Measurements from ENCODE around the gene TOMM5. TPM values are rescaled to one million over a fixed set of nuclear protein-coding genes. Genes with fewer than 3 reads are reported as not detected.
A peak's percentile ranks its signal among the peaks of the same experiment; 100 is the strongest.

The TOMM5 gene
- 265 and 292 TPM in 2 replicates for total RNA-seq (2014; rRNA removed; shearing (Covaris generic))

DNA sequence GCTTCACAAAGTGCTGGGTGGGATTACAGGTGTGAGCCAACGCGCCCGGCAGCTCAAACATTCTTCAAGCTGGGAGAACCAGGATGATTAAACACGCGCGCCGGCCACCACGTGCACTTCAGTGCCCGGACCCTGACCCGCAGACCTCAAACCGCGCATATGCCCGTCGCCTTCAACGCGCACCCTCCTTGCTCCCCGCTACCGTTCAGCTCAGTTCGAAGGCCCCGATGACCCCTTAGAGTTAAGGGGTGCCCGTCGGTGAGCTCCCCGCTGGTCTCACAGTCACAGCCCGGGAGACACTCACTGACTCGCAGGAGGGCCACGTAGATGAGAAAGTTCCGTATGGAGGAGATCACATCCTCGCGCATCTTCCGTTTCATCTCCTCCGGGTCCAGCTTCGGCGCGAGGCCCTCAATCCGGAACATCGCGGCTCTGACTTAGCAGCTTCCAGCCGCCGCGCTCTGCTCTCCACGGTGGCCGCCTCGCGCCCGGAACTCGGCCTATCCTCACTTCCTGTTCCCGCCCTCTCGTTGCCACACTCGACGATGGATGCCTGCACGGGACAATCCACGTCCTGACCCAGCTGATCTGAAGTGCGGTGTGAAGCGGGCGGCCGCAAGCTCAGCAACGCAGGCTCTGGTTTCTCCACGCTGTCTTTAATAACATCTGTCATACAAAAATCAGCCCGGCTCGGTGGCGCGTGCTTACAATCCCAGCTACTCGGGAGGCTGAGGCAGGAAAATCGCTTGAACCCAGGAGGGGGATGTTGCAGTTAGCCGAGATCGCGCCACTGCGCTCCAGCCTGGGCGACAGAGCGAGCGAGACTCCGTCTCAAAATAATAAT, at the start of gene TOMM5:
Gene TOMM5, minus strand, starts transcription at position 490 of the 844 bp plus-strand sequence. Its CDS starts 65 bp downstream, at position 425.
- DNase-seq (ENCODE audit: low read depth): peak; percentile 91

GRCh38 chr9:37641331-37641730, 48.9 kb upstream of the TOMM5 start:
- no peak for DNase-seq (ENCODE audit: low read depth)

GRCh38 chr9:37640246-37640645, 47.8 kb upstream of the TOMM5 start:
- DNase-seq (ENCODE audit: low read depth): no peak

DNA sequence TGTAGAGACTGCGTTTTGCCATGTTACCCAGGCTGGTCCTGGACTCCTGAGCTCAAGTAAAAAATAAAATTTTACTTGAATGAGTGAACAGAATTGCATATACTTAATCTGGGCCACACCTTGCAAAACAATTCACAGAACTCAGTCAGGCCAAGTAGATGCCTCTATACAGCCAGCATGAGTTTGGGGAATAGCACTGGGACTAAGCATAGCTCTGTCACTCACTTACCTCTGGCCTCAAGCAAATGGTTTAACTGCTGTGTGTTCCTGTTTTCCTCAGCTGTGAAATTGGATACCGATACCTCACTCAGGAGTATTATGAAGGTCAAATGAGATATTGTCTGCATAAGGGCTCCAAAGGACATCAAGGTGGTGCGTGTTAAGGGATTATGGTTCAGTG, 47.4 kb upstream of the TOMM5 start:
- DNase-seq (ENCODE audit: low read depth): no peak

GRCh38 chr9:37639109-37639762, 46.8 kb upstream of the TOMM5 start:
- peak; percentile 25 for DNase-seq (ENCODE audit: low read depth)

DNA sequence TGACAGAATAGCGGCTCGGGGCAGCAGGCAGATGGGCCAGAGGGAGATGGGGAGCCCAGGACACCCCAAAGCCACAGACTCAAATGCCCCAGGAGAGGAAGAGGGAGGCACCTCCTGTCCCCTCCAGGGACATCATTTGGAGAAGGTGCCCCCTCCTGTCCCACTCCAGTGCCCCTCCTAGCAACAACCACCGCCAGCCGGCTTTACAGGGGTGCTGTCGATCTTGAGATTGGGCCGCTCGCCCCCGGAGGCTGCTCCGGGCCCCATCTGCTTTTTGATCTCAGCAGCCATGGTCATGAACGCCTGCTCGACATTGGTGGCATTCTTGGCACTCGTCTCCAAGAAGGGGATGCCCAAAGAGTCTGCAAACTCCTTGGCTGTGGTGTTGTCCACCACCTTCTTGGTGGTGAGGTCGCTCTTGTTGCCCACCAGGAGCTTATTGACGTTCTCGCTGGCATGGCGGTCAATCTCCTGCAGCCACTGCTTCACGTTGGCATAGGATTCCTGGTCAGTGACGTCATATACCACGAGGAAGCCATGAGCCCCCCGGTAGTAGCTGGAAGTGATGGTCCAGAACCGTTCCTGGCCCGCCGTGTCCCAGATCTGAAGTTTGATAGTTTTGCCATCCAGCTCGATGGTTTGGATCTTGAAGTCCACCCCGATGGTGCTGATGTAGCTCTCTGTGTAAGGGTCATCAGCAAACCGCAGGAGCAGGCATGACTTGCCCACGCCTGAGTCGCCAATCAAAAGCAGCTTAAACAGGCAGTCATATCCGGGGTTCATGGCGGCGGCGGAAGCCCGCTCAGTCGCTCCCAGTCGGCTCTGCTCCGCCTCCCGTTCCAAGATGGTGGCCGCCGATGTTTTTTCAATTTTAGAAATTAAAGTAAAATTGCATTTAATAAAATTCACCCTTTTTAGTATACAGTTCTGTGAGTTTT, 44.4 kb upstream of the TOMM5 start:
- no peak for DNase-seq (ENCODE audit: low read depth)

DNA sequence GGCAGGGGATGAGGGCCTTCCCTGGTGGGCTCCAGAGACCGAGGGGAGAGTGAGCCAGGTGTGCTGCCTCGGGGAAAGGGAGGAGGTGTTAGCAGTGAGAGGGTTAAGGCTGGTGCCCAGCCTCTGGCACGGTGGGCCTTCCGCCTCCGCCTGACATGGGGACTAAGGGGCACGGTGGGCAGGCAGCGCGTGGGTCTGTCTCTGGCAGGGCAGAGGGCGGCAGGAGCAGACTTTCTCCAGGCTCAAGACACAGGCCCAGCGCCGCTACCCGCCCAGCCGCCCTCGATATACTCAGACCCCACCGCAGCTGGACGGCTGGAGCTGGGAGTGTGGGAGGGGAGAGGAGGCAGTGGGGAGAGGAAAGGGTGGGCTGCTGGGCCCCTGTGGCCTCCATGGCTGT, 43.4 kb upstream of the TOMM5 start:
- no peak for DNase-seq (ENCODE audit: low read depth)

- DNase-seq (ENCODE audit: low read depth): peak; percentile 16
Observed at GRCh38 chr9:37632479-37632878, 40.1 kb upstream of the TOMM5 start.

DNA sequence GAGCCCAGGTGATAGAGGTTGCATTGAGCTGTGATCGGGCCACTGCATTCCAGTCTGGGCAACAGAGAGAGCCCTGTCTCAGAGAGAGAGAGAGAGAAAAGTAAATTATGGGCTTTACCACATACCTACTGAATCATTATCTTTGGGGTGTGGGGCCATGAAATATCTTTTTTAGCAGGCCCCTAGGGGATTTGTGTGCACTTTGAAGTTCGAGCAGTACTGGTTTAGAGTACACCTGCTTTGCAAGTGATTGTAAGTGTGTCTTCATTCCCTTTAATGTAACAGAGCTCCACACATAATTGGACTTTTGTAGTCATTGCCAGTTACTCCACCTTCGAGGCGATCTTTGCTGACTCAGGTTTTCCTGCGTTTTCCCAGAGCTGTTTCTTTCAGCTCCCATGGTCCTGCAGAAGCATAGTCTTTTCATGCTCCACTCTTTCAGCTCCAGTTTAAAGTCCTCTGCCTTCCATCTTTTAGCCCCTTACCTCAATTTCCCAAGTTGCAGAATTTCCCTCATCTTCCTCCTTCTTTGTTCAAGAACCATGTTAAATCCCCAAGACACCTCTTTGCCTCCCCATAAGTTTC, 34.4 kb upstream of the TOMM5 start:
- no peak for DNase-seq (ENCODE audit: low read depth)

DNA sequence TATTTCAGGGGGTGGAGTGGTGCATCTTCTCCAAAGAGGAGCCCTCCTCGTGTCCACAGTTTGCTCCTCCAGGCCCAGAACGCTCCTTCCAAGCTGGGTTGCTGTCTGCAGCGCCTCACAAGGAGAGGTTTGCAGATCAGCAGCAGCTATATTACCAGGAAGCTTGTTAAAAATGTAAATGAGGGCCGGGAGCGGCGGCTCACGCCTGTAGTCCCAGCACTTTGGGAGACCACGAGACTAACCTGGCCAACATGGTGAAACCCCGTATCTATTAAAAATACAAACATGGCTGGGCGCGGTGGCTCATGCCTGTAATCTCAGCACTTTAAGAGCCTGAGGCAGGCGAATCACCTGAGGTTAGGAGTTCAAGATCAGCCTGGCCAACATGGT, 33.4 kb upstream of the TOMM5 start:
- DNase-seq (ENCODE audit: low read depth): no peak

DNA sequence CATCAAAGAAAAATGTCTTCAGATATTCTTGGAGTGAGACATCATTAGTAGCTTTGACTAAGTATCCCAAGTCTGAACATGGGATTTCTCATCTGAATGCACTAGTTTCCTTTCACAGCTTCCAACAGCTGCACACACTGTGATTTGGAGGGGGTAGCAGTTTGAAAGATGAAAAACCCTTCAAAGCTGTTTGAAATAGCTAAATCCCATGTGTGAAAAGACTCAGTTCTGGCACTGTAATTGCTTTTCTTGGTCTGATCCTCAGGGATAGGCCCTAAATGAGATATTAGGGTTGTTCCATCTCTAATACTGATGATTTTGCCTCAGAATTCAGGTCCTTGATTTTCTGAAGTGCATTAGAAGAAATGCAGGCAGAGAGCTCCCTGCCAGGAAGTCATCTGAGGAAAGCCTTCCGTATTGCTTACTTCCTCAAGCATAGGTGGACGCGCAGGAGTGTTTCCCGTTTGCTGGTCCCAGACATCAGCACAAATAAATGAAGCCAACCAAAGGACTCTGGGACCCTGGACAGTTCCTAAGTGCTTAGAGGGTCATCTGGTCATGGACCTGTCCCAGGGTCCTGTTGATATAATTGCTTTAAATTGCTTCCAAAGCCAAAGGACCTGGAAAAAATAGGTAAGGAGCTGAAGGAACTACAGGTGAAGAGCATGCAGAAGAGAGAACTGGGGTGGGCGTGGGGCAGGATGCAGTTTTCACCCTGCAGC, 32.8 kb upstream of the TOMM5 start:
- no peak for DNase-seq (ENCODE audit: low read depth)

- DNase-seq (ENCODE audit: low read depth): no peak
Observed at GRCh38 chr9:37624073-37624472, 31.7 kb upstream of the TOMM5 start.

DNA sequence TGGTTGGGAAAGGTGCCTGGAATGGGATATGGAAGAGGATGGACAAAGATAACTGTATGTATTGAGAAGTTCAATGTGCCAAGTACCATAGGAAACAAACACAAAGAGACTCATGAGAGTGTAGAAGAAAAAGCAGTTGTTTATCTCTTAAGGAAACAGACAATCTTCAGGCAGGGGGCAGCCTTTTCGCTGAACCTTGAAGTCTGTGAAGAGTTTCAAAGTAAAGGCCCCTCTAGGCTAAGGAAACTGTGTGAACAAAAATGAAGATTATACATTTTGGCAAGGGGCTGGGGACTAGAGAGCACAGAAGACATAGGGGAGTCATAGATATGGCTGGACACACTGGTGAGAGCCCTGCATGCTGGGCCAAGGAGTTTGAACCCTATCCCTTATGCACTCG, 30.9 kb upstream of the TOMM5 start:
- no peak for DNase-seq (ENCODE audit: low read depth)

DNA sequence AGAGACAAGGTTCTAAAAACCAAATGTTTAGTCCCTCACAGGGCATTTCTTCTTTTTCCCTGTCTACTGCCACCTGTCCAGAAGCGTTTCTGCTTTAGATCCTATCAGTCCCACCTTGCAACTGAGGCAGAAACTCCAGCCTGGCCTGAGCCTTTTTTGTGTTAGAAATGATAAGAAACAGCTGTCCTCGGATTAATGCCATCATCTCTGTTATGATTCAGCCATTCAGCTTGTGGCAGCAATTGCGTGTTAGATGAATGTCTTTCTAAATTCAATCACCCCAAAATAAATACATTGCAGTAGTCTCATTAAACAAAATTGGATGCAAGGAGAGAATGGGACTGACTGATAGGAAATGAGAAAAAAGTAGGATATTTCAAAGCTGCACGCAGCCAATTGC, 30.1 kb upstream of the TOMM5 start:
- no peak for DNase-seq (ENCODE audit: low read depth)

GRCh38 chr9:37621273-37622121, 29.1 kb upstream of the TOMM5 start:
- no peak for DNase-seq (ENCODE audit: low read depth)

DNA sequence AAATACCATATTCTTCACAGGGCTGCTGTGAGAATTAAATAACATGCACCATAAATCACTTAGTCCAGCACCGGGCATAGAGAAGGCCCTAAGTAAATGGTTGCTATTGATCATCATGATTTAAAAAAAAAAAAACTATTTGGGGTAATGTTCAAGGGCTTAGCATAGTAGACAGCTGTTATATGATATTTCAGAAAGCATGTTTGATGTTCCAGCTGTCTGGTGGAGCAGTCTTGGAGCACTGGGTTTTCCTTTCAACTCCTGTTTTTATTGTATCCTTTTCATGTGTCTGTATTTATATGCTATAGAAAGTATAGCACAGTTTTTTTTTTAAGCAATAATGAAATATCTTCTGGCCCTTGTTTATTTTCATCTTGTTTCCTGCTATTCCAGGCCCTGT, 28.0 kb upstream of the TOMM5 start:
- no peak for DNase-seq (ENCODE audit: low read depth)

DNA sequence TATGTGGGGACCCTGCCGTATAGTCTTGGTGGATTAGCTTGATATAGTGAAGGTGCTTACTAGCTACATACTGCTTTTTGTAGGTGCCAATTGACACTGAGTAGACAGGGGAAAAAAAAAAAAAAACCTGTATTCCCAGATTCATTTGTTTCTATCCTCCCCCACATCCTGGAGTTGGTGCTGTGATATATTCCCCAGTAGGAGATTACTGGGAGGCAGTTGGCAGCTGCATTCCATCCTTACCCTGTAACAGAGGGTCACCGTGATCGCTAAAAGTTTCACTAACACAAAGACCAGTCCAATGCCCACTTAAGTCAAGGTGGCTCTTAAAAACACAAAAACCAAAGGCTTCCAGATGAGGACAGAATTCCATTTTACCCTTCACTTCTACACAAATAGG, 27.4 kb upstream of the TOMM5 start:
- no peak for DNase-seq (ENCODE audit: low read depth)

- DNase-seq (ENCODE audit: low read depth): no peak
Observed at GRCh38 chr9:37618817-37619216, 26.4 kb upstream of the TOMM5 start.

DNA sequence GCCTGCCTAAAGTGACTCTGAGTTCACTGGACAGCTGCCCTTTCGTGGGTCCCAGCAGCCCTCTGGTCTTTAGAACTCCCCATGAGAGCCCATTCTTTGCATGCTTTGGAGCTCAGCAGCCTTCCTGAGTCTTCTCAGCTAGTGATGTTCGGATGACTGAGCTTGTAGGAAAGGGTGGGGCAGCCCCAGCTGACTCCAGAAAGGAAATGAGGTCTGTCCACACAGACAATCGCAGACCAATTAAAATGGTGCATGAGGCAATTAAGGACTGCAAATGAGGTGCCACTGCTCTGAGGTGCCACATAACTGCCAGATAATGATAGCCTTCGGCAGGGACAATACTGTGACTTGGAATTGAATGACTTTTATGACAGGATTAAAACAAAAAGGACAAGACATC, 25.4 kb upstream of the TOMM5 start:
- no peak for DNase-seq (ENCODE audit: low read depth)

GRCh38 chr9:37617161-37617560, 24.8 kb upstream of the TOMM5 start:
- DNase-seq (ENCODE audit: low read depth): no peak
